Dermis blood vessel endothelial cell (primary cell): ENCODE data around the gene PRDM5. TPM values are rescaled to one million over a fixed set of nuclear protein-coding genes. Genes with fewer than 3 reads are reported as not detected.

ENCODE experiments used
- DNase-seq: peaks from one replicate; pipeline ENCODE4 v3.0.0; 2010
- total RNA-seq: library from RNA; depleted of rRNA; stranded (reverse); fragments of >200 nt; gene quantifications from 2 replicates; pipeline ENCODE4 v1.2.3, GENCODE V29; 2014

The PRDM5 gene
- total RNA-seq, 1 donor from 2014 or later = 9.4 TPM

- DNase-seq = no peak
Measured at GRCh38 chr4:120903419-120903818, 19.1 kb downstream of the PRDM5 start.

DNA sequence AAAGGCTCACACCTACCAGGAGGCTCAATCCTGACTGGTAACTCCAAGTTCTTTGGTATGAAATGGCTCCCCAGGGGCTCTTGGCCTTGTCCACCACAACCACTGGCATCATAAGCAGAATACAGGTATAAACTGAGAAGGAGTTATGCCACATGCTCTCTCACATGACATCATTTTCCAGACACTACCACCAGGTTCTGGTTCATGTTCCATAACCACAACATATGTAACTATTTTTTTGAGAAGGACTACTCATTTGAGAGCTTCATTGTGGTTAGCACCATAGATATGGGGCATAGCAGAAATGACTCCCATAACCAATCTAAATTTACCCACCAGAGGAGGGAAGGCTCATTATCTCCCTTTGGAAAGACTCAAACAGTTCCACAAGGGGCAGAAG lies 19.6 kb downstream of the PRDM5 start:
- DNase-seq = no peak

DNA sequence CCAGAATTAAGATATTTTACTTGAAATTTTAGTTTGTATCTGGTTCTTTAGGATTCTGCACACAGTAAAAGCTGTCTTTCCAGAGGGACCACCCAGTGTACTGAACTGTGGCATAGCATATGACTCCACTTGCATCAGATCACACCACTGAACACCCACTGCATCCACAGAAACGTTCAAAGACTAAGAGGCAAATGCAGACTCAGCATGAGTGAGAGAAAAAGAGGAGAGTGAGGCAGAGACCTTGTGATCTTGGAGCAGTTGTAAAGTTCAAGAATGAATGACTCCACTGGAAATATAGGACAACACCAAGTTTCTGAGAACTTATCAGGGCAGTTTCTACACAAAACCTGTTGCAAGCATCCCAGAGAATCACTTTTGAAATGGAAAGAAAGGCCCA lies 20.8 kb downstream of the PRDM5 start:
- DNase-seq = no peak

DNA sequence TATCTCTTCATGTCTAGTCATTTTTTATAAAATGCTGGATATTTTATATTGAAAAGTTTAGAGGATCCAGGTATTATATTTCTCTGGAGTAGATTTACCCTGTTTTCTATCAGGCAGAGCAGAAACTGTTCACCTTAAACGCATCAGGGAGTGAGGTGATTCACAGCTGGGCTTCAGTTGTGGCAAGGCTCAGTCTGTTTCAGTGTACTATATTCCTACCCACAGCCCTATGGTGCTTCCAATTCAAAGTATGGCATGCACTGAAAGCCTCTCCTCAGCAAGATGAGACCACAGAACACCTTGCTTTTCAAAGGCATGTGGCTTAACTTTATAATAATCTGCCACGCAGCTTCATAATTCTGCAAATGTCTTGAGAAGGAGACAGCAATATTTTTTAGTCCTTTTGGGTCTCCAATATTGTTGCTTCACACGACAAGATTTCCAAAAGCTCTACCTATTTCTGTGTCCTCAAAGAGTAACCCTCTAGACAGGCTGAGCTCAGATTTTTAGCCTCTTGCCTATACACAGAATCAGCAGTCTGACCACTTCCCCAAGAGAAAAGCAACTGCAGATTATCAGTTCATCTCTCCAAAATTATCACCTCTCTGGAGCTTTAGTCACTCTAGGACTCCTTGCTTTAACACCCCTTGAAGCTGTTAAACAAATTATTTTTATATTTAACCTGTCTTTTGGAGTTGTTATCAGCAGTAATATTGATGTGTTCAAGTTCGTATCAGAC lies 24.4 kb downstream of the PRDM5 start:
- DNase-seq = no peak

- DNase-seq = no peak
Measured at GRCh38 chr4:120895554-120895953, 27.0 kb downstream of the PRDM5 start.

- no peak for DNase-seq
Measured at GRCh38 chr4:120893314-120893713, 29.2 kb downstream of the PRDM5 start.

- DNase-seq = no peak
Measured at GRCh38 chr4:120886191-120886590, 36.3 kb downstream of the PRDM5 start.

- no peak for DNase-seq
Measured at GRCh38 chr4:120881846-120882245, 40.7 kb downstream of the PRDM5 start.

DNA sequence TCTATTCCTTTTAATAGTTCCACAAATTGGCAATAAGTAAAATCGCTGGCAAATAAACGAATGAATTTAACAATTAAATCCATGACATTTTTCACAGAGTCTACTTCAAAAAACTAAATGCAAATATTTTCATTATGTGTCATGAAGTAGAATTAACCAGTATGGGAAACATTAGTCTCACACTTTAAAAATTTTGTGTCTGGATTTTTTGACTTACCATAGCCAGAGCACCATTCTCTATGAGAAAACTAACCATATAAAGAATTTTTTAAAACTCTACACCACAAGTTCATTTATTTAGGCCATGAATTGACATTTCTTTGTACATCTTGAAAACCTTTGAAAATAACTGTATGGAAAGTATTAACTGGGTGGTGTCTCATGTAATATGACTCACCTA lies 41.2 kb downstream of the PRDM5 start:
- DNase-seq = no peak

DNA sequence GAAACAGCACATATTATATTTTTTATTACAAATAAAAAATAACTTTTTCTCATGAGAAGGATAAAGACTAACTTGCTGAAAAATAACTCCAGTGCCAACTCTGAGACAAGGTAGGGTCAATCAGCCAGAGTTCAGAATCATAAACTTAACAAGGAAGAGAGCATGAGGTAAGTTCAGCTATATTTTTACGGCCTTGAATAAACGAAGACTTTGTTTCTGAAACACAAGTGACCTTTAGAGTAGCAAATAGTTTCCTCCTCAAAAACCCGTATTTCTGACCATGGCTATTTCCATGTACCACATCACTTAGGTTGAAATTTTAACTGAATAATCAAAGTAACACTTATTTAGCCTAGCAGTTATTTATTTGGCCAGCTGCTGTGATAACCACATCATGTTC lies 45.5 kb downstream of the PRDM5 start:
- no peak for DNase-seq

DNA sequence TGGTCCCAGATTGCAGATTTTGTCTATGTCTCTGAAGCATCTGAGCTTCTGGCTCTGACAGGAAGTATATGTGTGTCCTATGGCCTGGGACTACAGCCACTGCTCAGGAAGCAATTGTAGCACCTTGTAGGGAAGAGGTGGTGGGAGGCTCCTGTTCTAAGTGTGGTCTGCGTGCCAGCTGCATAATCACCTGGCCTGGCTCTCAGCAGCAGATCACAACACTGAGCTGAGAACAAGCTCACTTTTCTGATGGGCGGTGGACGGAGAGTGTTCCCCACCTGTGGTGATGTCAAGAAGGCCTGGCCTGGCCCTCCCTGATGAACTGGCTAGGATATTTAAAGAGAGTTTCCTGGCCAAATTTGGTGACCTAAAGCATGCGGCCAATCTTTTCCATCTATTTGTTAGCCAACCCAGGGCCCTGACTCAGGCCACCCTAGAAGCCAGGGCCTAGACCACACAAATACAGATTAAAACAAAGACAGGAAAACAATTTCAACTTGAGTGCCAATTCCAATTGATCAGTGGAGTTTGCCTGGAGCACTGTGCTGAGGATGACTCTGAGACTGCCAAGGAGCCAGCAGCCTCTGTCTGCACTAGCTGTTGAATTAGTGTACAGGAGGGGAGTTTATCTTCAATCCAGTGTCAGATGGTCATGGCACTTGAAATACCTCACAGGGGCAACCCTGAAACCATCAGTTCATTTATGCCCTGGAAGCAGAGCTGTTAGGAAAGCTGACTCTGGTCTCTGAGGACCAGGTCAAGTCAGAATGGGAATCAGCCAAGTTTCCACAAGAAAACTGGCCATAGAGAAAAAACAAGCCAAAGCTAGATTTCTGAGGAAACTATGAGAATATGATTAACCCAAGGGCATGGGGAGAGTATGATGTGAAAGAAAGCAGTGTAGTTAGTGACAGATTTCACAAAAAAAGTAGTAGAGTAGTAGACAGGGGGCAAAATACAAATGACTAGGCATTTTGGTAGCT lies 47.4 kb downstream of the PRDM5 start:
- DNase-seq = no peak

- no peak for DNase-seq
Measured at GRCh38 chr4:120873554-120873953, 49.0 kb downstream of the PRDM5 start.

DNA sequence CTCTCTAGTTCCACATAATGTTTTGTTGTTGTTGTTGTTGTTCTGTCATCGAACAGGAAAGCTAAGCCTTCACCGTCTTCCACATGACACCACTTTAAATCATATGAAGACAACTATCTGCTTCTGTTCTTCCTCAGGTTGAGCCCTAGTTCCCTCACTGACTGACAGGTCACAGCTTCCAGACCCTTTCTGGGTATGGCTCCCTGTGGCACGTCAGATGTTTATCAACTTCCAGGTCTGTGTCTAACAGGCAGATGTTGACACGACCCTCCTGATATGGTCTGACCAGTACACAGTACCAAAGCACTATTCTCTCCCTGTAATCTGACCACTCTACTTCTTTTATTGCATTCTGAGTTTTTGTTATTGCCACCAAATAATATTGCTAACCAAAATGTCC lies 51.4 kb downstream of the PRDM5 start:
- no peak for DNase-seq

GRCh38 chr4:120870279-120870673 lies 52.2 kb downstream of the PRDM5 start:
- DNase-seq = no peak

DNA sequence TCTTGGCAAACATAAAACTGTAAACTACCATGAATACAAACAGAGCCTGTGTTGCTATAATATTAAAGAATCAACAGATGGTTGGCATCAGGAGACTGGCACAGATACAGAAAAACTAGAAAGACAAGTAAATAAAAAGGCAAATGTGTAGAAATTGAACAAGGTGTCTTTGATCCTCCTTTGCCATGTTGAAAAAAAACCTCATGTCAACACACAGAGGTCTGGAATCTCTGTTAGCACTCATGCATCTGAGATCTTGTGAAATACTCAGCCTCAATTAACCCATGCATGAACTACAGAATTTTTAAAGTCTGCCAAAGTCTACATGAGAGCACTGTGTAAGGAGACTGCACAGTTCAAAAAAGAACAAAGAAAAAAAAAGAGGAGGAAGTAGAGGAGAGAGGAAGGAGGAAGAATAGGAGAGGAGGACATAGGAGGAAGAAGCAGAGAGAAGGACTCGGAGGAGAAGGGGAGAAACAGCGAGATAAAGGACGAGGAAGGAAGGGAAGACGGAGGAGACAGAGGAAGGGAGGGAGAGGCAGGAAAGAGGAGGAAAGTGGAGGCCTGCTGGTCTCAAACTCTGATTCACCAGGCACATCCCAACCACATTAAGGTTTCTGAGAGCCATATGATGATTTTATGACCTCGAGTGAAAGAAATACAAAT lies 52.8 kb downstream of the PRDM5 start:
- DNase-seq = no peak

- no peak for DNase-seq
Measured at GRCh38 chr4:120867506-120867905, 55.0 kb downstream of the PRDM5 start.

DNA sequence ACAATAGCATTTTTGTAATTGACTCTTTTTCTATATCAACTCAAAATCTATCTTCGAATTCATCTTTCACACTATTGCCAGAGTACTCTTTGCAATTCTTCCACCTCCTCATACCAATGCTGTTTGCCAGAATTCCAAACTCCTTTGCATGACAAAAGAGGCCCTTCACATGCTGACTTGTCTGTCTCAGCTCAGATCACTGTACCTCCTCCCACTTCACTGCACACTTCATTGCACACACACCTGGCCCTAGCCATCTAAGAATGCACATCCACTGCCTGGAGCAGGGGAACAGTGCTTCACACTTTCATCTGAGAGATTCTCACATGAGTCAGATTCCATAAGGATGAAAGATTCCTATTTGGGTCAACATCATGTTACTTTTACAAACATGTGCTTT lies 56.5 kb downstream of the PRDM5 start:
- DNase-seq = no peak

DNA sequence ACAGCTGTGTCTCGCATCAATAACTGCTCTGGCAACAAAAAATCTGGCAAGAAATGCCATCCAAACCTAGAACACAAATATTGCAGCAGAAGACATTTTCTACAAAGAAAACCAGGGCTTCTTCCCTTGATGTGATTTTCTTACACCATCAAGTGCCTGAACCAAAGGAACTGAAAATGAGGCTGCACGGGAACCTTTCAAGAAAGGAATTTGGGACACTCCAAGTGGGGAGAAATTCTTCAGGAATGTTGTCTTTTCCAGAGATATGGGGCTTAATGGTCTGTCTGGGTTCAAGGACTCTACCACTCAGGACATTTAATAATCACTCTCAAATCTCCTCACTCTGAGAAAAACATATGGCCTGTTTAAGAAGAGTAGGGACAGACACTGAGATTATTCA lies 57.6 kb downstream of the PRDM5 start:
- DNase-seq = no peak

DNA sequence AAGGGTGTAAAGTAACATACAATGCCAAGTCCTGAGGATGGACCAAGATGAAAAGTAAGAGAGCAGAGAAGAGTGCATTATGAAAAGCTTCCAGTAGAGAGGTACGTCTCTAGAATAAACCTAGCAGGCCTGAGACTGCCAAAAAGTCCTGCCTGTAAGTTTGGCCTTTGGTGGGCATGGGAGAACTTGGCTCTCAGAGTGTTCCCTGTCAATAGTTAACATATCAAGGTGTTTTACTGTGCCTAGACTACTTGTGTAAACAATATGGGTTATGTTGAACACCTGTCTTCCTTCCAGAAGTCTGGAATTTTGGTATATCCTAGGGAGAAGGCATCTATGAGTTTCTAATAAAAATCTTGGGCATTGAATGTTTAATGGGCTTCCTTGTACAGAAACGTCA lies 60.1 kb downstream of the PRDM5 start:
- DNase-seq = no peak

DNA sequence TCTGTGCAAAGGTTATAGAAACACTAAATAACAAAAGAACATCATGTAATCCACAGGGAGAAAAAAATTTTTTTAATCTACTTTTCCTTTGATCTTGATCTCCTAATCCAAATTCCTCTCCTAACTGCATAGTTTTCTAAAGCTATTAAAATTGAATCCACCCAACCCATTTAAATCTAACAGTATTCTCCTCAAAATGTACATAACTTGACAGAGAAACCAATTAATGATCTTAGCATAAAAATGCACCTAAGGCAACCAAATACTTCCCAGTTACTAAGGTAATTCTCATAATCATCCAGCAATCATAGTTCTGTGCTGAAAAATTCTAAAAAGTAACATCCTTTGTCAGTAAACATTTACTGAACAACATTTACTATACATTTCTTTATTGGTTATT lies 60.7 kb downstream of the PRDM5 start:
- DNase-seq = no peak

- DNase-seq = peak; percentile 10
Measured at GRCh38 chr4:120858776-120859175, 63.8 kb downstream of the PRDM5 start.

- DNase-seq = no peak
Measured at GRCh38 chr4:120857312-120857711, 65.2 kb downstream of the PRDM5 start.

DNA sequence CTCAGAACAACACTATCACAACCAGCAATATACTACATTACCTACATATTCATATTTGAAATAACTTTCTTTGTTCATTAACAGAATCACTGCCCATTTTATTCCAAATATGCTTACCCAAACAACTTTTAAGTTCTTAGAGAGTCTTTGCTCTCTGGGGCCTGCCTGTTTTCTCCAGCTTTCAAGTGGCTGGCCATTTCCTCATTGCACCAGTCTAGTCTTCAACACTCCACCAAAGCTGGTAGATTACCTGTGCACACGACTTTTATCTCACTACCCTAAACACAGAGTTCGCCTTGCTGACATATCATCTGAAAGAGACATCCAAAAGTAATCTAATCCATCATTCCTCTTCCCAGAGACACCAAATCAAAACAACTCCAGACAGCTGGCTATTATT lies 66.2 kb downstream of the PRDM5 start:
- DNase-seq = no peak
